Measurements from ENCODE around the gene ADAMTS13. TPM values are rescaled to one million over a fixed set of nuclear protein-coding genes. Genes with fewer than 3 reads are reported as not detected.

The ADAMTS13 gene
- total RNA-seq, 1 donor = 1.3 TPM

DNA sequence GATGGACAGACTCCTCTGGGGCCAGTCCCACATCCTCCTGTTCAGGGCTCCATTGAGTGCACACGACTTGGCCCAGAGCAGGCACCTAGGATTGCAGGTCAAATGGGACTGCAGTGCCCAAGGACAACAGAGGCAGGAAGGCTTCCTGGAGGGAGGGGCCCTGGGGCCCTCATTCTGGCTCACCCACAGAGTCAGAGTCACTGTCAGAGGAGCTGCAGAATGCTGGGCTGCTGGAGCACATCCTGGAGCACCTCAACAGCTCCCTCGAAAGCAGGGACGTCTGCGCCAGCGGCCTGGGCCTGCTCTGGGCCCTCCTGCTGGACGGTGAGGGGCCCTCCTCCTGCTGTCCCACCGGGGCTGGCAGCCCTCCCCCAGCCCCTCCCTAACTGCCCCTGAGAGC lies 19.5 kb upstream of the ADAMTS13 start:
- DNase-seq (ENCODE audit: low read depth) = no peak
- no peak overlapping the region for H3K4me3 ChIP-seq (ENCODE audit: low read depth, low read length)
- TF ChIP-seq CTCF (IDR thresholded peaks at IDR 0.05; ENCODE audit: insufficient read depth, low read depth, low read length) = no peak

DNA sequence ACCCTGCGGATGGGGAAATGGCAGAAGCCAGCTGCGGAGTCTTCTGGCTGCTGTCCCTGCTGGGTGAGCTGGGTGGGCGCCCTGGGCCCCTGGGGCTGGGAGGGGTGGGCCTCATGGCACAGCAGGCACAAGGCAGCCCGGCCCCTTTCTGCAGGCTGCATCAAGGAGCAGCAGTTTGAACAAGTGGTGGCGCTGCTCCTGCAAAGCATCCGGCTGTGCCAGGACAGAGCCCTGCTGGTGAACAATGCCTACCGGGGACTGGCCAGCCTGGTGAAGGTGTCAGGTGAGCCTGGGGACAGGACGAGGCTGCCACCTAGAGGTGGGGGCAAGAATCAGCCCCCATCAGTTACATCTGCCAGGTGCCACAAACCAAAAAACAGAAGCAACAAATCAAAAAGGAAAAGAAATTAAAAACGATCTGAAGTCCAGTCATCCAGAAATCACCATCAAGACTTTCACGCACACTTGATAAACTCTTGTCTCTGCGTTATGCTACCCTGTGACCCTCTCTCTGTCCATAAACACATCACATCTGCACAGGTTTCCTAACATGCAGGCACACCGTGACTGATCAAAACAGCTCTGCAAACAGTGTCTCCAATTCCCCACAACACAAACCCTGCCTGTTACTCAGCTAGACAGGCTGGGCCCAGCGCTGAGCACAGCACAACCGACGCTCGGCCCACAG lies 18.3 kb upstream of the ADAMTS13 start:
- peak; percentile 52 for TF ChIP-seq CTCF (IDR thresholded peaks at IDR 0.05; ENCODE audit: insufficient read depth, low read depth, low read length)
- no peak for DNase-seq (ENCODE audit: low read depth)
- H3K4me3 ChIP-seq (ENCODE audit: low read depth, low read length) = no peak overlapping the region

DNA sequence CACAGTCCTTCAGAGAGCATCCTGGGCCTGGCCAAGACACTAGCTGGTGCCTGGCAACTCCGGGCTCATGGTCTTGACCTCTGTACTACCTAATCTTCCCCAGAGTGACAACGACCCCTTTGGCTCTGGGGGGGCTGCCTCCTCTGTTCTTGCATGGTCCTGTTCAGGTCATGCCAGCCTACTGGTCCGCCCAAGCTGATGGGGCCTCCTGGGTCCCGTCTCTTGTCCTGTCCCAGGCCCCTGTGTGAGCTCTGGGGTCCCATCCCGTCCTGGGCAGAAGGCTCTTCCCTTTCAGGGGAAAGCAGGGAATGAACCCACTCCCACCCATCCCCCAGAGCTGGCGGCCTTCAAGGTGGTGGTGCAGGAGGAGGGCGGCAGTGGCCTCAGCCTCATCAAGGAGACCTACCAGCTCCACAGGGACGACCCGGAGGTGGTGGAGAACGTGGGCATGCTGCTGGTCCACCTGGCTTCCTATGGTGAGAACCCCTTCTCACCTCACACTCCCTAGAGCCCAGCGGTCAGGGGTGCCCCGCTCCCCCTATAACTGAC lies 17.6 kb upstream of the ADAMTS13 start:
- no peak for DNase-seq (ENCODE audit: low read depth)
- TF ChIP-seq CTCF (IDR thresholded peaks at IDR 0.05; ENCODE audit: insufficient read depth, low read depth, low read length) = no peak
- no peak overlapping the region for H3K4me3 ChIP-seq (ENCODE audit: low read depth, low read length)

- TF ChIP-seq CTCF (IDR thresholded peaks at IDR 0.05; ENCODE audit: insufficient read depth, low read depth, low read length) = no peak
- no peak overlapping the region for H3K4me3 ChIP-seq (ENCODE audit: low read depth, low read length)
- DNase-seq (ENCODE audit: low read depth) = no peak
Measured at GRCh38 chr9:133405508-133406438, 16.4 kb upstream of the ADAMTS13 start.

DNA sequence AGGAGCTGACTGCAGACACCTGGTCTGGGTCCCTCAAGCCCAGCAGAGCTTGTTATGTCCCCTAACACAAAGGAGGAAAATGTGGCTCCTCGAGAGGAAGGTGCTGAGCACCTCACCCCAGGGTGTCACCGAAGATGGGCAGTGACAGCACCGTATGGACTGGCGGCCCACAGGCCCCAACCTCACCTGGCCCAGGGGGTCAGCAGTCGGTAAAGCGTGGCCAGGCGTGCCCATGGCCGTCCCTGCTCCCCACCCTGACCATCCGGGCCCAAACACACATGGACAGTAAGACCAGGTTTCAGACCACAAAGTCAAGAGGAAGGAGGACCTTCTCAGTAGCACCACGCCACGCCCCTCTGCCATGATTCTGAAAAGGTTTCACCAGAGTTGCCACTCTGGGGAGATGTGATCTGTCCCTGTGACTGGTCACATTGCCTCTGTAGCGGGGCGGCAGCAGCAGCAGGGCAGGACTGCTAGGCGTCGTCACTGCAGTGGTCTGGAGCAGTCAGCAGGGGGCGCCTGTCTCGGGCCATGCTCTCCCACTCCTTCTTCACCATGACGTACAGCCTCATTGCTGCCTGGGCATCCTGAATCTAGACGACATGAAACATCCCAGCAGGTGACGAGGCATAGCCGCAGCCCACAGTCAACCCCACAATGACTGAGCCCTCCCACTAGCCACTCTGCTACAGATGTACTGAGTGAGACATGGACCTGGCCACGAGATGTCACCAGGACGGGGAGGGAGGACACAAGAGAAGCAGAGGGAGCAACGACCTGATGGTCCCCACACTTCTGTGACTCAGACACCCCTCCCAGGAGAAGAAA lies 15.5 kb upstream of the ADAMTS13 start:
- no peak overlapping the region for H3K4me3 ChIP-seq (ENCODE audit: low read depth, low read length)
- TF ChIP-seq CTCF (IDR thresholded peaks at IDR 0.05; ENCODE audit: insufficient read depth, low read depth, low read length) = peak; percentile 90
- peak; percentile 72 for DNase-seq (ENCODE audit: low read depth)

DNA sequence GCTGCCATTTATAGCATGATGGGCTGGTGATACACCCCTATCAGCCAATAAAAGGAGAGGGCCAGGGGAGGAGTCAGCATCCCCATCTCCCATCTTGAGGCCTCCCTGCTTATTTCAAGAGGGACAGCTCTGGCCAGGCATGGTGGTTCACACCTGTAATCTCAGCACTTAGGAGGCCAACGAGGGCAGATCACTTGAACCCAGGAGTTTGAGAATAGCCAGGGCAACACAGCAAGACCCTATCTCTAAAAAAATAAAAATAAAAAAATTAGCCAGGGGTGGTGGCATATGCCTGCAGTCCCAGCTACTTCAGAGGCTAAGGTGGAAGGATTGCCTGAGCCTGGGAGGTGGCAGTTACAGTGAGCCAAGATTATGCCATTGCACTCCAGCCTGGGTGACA lies 14.1 kb upstream of the ADAMTS13 start:
- no peak for TF ChIP-seq CTCF (IDR thresholded peaks at IDR 0.05; ENCODE audit: insufficient read depth, low read depth, low read length)
- no peak for DNase-seq (ENCODE audit: low read depth)
- no peak overlapping the region for H3K4me3 ChIP-seq (ENCODE audit: low read depth, low read length)
